ENCODE results near the gene PRND.
"Not testable (repeated sequence)": the region's sequence is repeated elsewhere in the genome, so short reads cannot be mapped to it uniquely, and the experiment has no call there.

Gene PRND

GRCh38 chr20:4773014-4773413 lies 51.3 kb downstream of the PRND start:
- H3K36me3 Mint-ChIP-seq (ENCODE audit: low read depth); H3K27me3 Mint-ChIP-seq; H3K4me1 Mint-ChIP-seq (ENCODE audit: low read depth); H3K27ac Mint-ChIP-seq; H3K4me3 Mint-ChIP-seq: not testable (repeated sequence)
- H3K9me3 Mint-ChIP-seq, result peaks cover 25% of the 10 kb centered on the region

DNA sequence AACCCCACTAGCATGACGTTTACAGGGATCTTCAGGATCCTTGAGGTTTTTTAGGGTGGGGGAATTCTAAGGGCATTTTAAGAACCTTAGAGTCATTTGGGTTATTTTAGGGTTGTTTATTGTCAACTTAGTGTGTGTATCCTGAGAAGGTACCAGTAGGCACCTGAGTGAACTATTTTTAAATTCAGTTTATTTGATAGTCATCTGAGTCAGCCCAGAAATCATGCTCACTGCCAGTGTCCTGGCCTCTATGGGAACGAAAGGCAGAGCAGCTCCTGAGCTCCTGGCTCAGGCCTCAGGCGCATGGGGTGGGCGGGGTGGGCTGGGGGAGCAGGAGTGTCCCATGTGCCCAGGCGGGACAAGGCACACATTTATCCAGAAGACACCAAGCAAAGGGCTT lies 52.0 kb downstream of the PRND start:
- Mint-ChIP-seq H3K27me3 (no peaks in the 10 kb centered on the region), H3K4me3 (no peak overlapping the region), H3K9me3 (peaks cover 25% of the 10 kb centered on the region), H3K27ac (no peak overlapping the region), H3K4me1 (ENCODE audit: low read depth) (no peaks in the 10 kb centered on the region), H3K36me3 (ENCODE audit: low read depth) (no peaks in the 10 kb centered on the region)

GRCh38 chr20:4774207-4774606 lies 52.5 kb downstream of the PRND start:
- Mint-ChIP-seq H3K4me1 (ENCODE audit: low read depth) (no peaks in the 10 kb centered on the region), H3K27me3 (no peaks in the 10 kb centered on the region), H3K36me3 (ENCODE audit: low read depth) (no peaks in the 10 kb centered on the region), H3K4me3 (no peak overlapping the region), H3K27ac (no peak overlapping the region), H3K9me3 (peaks cover 25% of the 10 kb centered on the region)

DNA sequence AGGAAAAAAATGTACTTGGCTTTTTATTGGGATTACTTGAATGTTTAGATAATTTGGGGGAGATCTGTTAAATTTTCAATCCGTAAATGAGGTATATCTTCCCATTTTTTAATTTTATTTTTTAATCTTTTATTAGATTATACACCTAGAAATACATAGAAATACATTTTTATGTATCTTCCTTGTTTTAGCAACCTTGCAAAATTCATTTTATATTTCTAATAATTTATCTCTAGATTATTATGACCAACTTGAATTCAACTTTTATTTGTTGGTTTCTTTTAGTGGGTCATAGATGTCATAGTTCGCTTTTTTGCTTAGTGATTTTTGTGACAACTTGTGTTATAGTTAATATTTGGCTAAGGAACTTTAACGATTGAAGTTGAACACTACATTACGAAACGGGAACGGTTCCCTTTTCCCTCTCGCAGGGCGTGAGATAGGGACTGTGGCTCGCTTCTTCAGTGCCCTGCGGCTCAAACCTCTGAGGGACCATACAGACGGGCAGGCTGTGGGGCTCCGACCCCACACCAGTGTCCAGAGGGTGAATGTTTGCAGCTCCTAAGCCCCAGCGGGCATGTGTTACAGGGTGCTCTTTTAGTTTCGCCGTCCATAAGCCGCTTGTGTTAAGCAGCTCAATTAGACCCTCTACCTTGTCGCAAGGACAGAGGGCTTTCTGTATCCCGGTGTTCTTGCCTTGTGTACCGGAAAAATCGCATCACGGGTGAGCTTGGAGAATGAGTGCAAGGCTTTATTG lies 53.8 kb downstream of the PRND start:
- H3K36me3 Mint-ChIP-seq (ENCODE audit: low read depth), result peaks cover 4% of the 10 kb centered on the region
- no peak overlapping the region for H3K4me3 Mint-ChIP-seq
- no peak overlapping the region for H3K27ac Mint-ChIP-seq

GRCh38 chr20:4776079-4776630 lies 54.4 kb downstream of the PRND start:
- no peak overlapping the region for H3K4me3 Mint-ChIP-seq
- H3K9me3 Mint-ChIP-seq, result peaks cover 16% of the 10 kb centered on the region
- H3K27me3 Mint-ChIP-seq, result no peaks in the 10 kb centered on the region
- no peaks in the 10 kb centered on the region for H3K4me1 Mint-ChIP-seq (ENCODE audit: low read depth)
- H3K27ac Mint-ChIP-seq, result no peak overlapping the region
- peaks cover 7% of the 10 kb centered on the region for H3K36me3 Mint-ChIP-seq (ENCODE audit: low read depth)

More for the DNA sequence above, 53.8 kb downstream of the PRND start:
- no peaks in the 10 kb centered on the region for H3K27me3 Mint-ChIP-seq
- no peaks in the 10 kb centered on the region for H3K4me1 Mint-ChIP-seq (ENCODE audit: low read depth)
- peaks cover 22% of the 10 kb centered on the region for H3K9me3 Mint-ChIP-seq
